Measurements from ENCODE around the gene NLGN1. TPM values are rescaled to one million over a fixed set of nuclear protein-coding genes. Genes with fewer than 3 reads are reported as not detected.

NLGN1 gene
- total RNA-seq, 1 experiment from 2014 or later: not detected

DNA sequence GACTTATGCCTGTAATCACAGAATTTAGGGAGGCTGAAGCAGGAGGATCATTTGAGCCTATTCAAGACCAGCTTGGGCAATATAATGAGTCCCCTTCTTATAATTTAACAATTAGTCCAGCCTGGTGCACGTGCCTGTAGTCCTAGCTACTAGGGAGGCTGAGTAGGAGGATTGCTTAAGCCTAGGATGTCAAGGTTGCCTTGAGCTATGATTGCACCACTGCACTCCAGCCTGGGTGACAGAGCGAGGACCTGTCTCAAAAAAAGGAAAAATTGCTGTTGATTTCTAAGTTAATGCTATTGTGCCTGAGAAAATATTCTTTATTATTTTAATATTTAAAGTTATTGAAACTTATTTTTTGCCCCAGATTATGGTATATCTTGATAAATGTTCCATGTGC lies 159.0 kb downstream of the NLGN1 start:
- CTCF ChIA-PET: no interaction called here
- no peaks in the 10 kb centered on the region for H3K79me2 ChIP-seq (ENCODE audit: insufficient read depth, low read length)

More for the DNA sequence above, 159.0 kb downstream of the NLGN1 start:
- no peaks in the 10 kb centered on the region for H3K27me3 ChIP-seq (ENCODE audit: insufficient read depth, low read length)
- H3K9me3 ChIP-seq (ENCODE audit: control insufficient read depth in 1 of 2, insufficient read depth in 1 of 2, low read depth in 1 of 2, low read length in 2 of 2): no peaks in the 10 kb centered on the region
- POLR2A ChIA-PET: no interaction called here
- H2AFZ ChIP-seq (ENCODE audit: low read depth, low read length, poor library complexity, severe bottlenecking): no peak overlapping the region
- no peaks in the 10 kb centered on the region for H3K36me3 ChIP-seq (ENCODE audit: control insufficient read depth in 1 of 2, insufficient read depth in 2 of 2, low read length in 2 of 2)
- H3K4me1 ChIP-seq (ENCODE audit: control insufficient read depth in 1 of 2, insufficient read depth in 2 of 2, low read length in 2 of 2): peaks cover 0 to 5% of the 10 kb centered on the region in 2 experiments; a peak in 1 of 4 replicates
- intact Hi-C loops (cut with micrococcal nuclease): loop anchor here (10.0 kb wide), 1 partner anchor 752 kb away; no protein-coding TSS in a partner anchor
- no peak overlapping the region for H3K9ac ChIP-seq (ENCODE audit: low read length)
- RAD21 ChIA-PET (ENCODE audit: low non-redundant PET in 1 of 2, low total read pairs in 2 of 2, uncharacterized antibody in 2 of 2, unreplicated experiment in 2 of 2): no interaction called here
- H3K4me2 ChIP-seq (ENCODE audit: low read length): no peak overlapping the region
- no peaks in the 10 kb centered on the region for H4K20me1 ChIP-seq (ENCODE audit: insufficient read depth)
- TF ChIP-seq, protein P1, sequence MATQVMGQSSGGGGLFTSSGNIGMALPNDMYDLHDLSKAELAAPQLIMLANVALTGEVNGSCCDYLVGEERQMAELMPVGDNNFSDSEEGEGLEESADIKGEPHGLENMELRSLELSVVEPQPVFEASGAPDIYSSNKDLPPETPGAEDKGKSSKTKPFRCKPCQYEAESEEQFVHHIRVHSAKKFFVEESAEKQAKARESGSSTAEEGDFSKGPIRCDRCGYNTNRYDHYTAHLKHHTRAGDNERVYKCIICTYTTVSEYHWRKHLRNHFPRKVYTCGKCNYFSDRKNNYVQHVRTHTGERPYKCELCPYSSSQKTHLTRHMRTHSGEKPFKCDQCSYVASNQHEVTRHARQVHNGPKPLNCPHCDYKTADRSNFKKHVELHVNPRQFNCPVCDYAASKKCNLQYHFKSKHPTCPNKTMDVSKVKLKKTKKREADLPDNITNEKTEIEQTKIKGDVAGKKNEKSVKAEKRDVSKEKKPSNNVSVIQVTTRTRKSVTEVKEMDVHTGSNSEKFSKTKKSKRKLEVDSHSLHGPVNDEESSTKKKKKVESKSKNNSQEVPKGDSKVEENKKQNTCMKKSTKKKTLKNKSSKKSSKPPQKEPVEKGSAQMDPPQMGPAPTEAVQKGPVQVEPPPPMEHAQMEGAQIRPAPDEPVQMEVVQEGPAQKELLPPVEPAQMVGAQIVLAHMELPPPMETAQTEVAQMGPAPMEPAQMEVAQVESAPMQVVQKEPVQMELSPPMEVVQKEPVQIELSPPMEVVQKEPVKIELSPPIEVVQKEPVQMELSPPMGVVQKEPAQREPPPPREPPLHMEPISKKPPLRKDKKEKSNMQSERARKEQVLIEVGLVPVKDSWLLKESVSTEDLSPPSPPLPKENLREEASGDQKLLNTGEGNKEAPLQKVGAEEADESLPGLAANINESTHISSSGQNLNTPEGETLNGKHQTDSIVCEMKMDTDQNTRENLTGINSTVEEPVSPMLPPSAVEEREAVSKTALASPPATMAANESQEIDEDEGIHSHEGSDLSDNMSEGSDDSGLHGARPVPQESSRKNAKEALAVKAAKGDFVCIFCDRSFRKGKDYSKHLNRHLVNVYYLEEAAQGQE (IDR thresholded peaks at IDR 0.05; ENCODE audit: low read depth): no peak
- TF ChIP-seq EZH2phosphoT487 (IDR thresholded peaks at IDR 0.05; ENCODE audit: borderline replicate concordance) (no peak), SIN3A (IDR thresholded peaks at IDR 0.05; ENCODE audit: low read depth) (no peak)
- TF ChIP-seq, protein P2, sequence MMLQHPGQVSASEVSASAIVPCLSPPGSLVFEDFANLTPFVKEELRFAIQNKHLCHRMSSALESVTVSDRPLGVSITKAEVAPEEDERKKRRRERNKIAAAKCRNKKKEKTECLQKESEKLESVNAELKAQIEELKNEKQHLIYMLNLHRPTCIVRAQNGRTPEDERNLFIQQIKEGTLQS (IDR thresholded peaks at IDR 0.05): no peak
- no peak overlapping the region for H3K4me3 ChIP-seq (replicated peaks in 1 of 2; ENCODE audit: low read depth in 1 of 2, low read length in 2 of 2)
- no TSS peak for BruUV-seq (replicated peaks)
- no peak overlapping the region for H3K27ac ChIP-seq (ENCODE audit: low read depth, low read length)
- no peak for ATAC-seq
- no peaks in the 10 kb centered on the region for H3K9me2 ChIP-seq (ENCODE audit: insufficient read depth)
- DNase-seq (ENCODE audit: low read depth, low spot score): no peak
